GM23248 (cell line): ENCODE measurements around the gene KRTAP4-11. TPM values are rescaled to one million over a fixed set of nuclear protein-coding genes. Genes with fewer than 3 reads are reported as not detected.
"Not testable (repeated sequence)": the region's sequence is repeated elsewhere in the genome, so short reads cannot be mapped to it uniquely, and the experiment has no call there.

ENCODE experiments used
- DNase-seq: peaks from one replicate; pipeline ENCODE4 v3.0.0-alpha.2; 2015
- H2AFZ ChIP-seq: fragments of 200-600 bp; sonication (generic); 2 replicates; pipeline ENCODE4 v1.6.1; 2016; ENCODE audit warnings: antibody characterized with exemption
- H3F3A ChIP-seq: fragments of 200-600 bp; sonication (generic); 2 replicates; pipeline ENCODE4 v1.6.1; 2016; ENCODE audit warnings: mild to moderate bottlenecking, antibody characterized with exemption, mixed run types; ENCODE audit not compliant: insufficient read depth
- H3K27ac ChIP-seq: fragments of 200-600 bp; sonication (generic); 2 replicates; pipeline ENCODE4 v1.5.1; 2016; ENCODE audit warnings: mild to moderate bottlenecking
- H3K27me3 ChIP-seq: fragments of 200-600 bp; sonication (generic); replicated peaks from 2 replicates; pipeline ENCODE4 v1.6.1; 2016; ENCODE audit warnings: mild to moderate bottlenecking; ENCODE audit not compliant: insufficient read depth
- H3K36me3 ChIP-seq: fragments of 200-600 bp; sonication (generic); 2 replicates; pipeline ENCODE4 v1.6.1; 2016; ENCODE audit warnings: low read depth, mild to moderate bottlenecking
- H3K4me1 ChIP-seq: fragments of 200-600 bp; sonication (generic); 2 replicates; pipeline ENCODE4 v1.6.1; 2016; ENCODE audit warnings: mild to moderate bottlenecking; ENCODE audit not compliant: insufficient read depth
- H3K4me2 ChIP-seq: fragments of 200-600 bp; sonication (generic); one replicate; pipeline ENCODE4 v1.6.1; 2016; ENCODE audit warnings: mild to moderate bottlenecking; ENCODE audit not compliant: unreplicated experiment
- H3K4me3 ChIP-seq: fragments of 200-600 bp; sonication (generic); 2 replicates; pipeline ENCODE4 v1.5.1; 2016; ENCODE audit warnings: mild to moderate bottlenecking
- H3K79me2 ChIP-seq: fragments of 200-600 bp; sonication (generic); 2 replicates; pipeline ENCODE4 v1.6.1; 2016; ENCODE audit warnings: mild to moderate bottlenecking; ENCODE audit not compliant: insufficient read depth
- H3K9ac ChIP-seq: fragments of 200-600 bp; sonication (generic); 2 replicates; pipeline ENCODE4 v1.6.1; 2016; ENCODE audit warnings: mild to moderate bottlenecking
- H3K9me2 ChIP-seq: fragments of 200-600 bp; sonication (generic); 2 replicates; pipeline ENCODE4 v1.6.1; 2016; ENCODE audit warnings: mixed run types, mild to moderate bottlenecking, moderate library complexity; ENCODE audit not compliant: insufficient read depth
- H3K9me3 ChIP-seq: fragments of 200-600 bp; sonication (generic); one replicate; pipeline ENCODE4 v1.6.1; 2017; ENCODE audit warnings: low read depth
- H4K20me1 ChIP-seq: fragments of 200-600 bp; sonication (generic); 2 replicates; pipeline ENCODE4 v1.6.0; 2016; ENCODE audit not compliant: insufficient read depth
- EZH2 ChIP-seq: fragments of 200-600 bp; sonication (generic); IDR thresholded peaks from 2 replicates; pipeline ENCODE4 v1.6.1; 2018; ENCODE audit warnings: antibody characterized with exemption, mild to moderate bottlenecking; ENCODE audit not compliant: insufficient read depth, poor library complexity, severe bottlenecking
- EZH2phosphoT487 ChIP-seq: fragments of 200-600 bp; sonication (generic); IDR thresholded peaks from 2 replicates; pipeline ENCODE4 v1.6.1; 2018; ENCODE audit warnings: antibody characterized with exemption, moderate library complexity, mild to moderate bottlenecking, low read depth; ENCODE audit not compliant: insufficient read depth
- WGBS, 2 experiments: methylation state at CpG; one replicate each; pipeline ENCODE4 v1.1.6; 2015 to 2017; ENCODE audit warnings: low lambda C conversion rate in 2 of 2, low coverage in 1 of 2; ENCODE audit errors: missing lambda C conversion rate in 2 of 2; 5-methylcytosine and 5-hydroxymethylcytosine counted together
- in situ Hi-C: fragments of 300-500 bp; cut with MboI; formaldehyde crosslinking; loops from 2 replicates; pipeline ENCODE4 v1.15.0; 2020
- polyA plus RNA-seq: library from polyadenylated mRNA; unstranded; fragments of >200 nt; fragmentation: Nextera tagmentation; extraction: Ambion mirVana; gene quantifications from 2 replicates; pipeline ENCODE4 v1.2.1, GENCODE V29; 2016
- total RNA-seq: library from RNA; depleted of rRNA; stranded (reverse); fragments of >200 nt; shearing (Covaris generic); gene quantifications from 2 replicates; pipeline ENCODE4 v1.2.3, GENCODE V29; 2014

The KRTAP4-11 gene
- total and polyA plus RNA-seq, 2 experiments from 2014 or later: 0.29 TPM; not detected in 1

GRCh38 chr17:41153856-41154255, 35.7 kb upstream of the KRTAP4-11 start:
- H3K4me3 ChIP-seq: no peak overlapping the region
- no peaks in the 10 kb centered on the region for H3F3A ChIP-seq
- no peak overlapping the region for H3K9ac ChIP-seq
- no peaks in the 10 kb centered on the region for H3K4me1 ChIP-seq
- WGBS, 2 experiments: 64 to 65% methylated on average over 2 of the region's 2 CpGs
- in situ Hi-C loops: no loop called here
- H3K36me3 ChIP-seq: no peaks in the 10 kb centered on the region
- no peak overlapping the region for H3K4me2 ChIP-seq
- H4K20me1 ChIP-seq: no peaks in the 10 kb centered on the region
- H3K27ac ChIP-seq: no peak overlapping the region
- H3K27me3 ChIP-seq: no peaks in the 10 kb centered on the region
- DNase-seq: no peak
- no peaks in the 10 kb centered on the region for H3K9me2 ChIP-seq
- H3K79me2 ChIP-seq: no peaks in the 10 kb centered on the region
- no peak for TF ChIP-seq EZH2
- TF ChIP-seq EZH2phosphoT487: no peak
- no peak overlapping the region for H2AFZ ChIP-seq
- no peaks in the 10 kb centered on the region for H3K9me3 ChIP-seq

GRCh38 chr17:41151525-41151924, 33.4 kb upstream of the KRTAP4-11 start:
- Histone ChIP-seq H2AFZ (no peak overlapping the region), H3K27ac (no peak overlapping the region), H4K20me1 (no peaks in the 10 kb centered on the region), H3K27me3 (no peaks in the 10 kb centered on the region), H3K9me2 (no peaks in the 10 kb centered on the region), H3K4me2 (no peak overlapping the region), H3F3A (no peaks in the 10 kb centered on the region), H3K36me3 (no peaks in the 10 kb centered on the region), H3K4me3 (no peak overlapping the region), H3K9ac (no peak overlapping the region), H3K79me2 (no peaks in the 10 kb centered on the region), H3K4me1 (no peaks in the 10 kb centered on the region), H3K9me3 (no peaks in the 10 kb centered on the region)
- TF ChIP-seq EZH2: no peak
- TF ChIP-seq EZH2phosphoT487: no peak
- no peak for DNase-seq
- in situ Hi-C loops: no loop called here
- 73 to 76% methylated on average over 2 of the region's 2 CpGs for WGBS, 2 experiments

GRCh38 chr17:41150026-41150425, 31.9 kb upstream of the KRTAP4-11 start:
- TF ChIP-seq EZH2 (no peak), EZH2phosphoT487 (no peak)
- no peaks in the 10 kb centered on the region for H4K20me1 ChIP-seq
- no peak overlapping the region for H3K4me3 ChIP-seq
- H3K9me2 ChIP-seq: no peaks in the 10 kb centered on the region
- H3K27ac ChIP-seq: no peak overlapping the region
- no peaks in the 10 kb centered on the region for H3K27me3 ChIP-seq
- H3K36me3 ChIP-seq: no peaks in the 10 kb centered on the region
- no peak overlapping the region for H2AFZ ChIP-seq
- H3F3A ChIP-seq: no peaks in the 10 kb centered on the region
- H3K4me1 ChIP-seq: no peaks in the 10 kb centered on the region
- no peaks in the 10 kb centered on the region for H3K9me3 ChIP-seq
- H3K79me2 ChIP-seq: no peaks in the 10 kb centered on the region
- H3K4me2 ChIP-seq: no peak overlapping the region
- in situ Hi-C loops: no loop called here
- 88 to 92% methylated on average over 4 of the region's 4 CpGs for WGBS, 2 experiments
- DNase-seq: no peak
- H3K9ac ChIP-seq: no peak overlapping the region

GRCh38 chr17:41149652-41149985, 31.4 kb upstream of the KRTAP4-11 start, which contains the start of gene KRTAP4-5:
Gene KRTAP4-5, minus strand, starts transcription at chr17:41149825. Its CDS starts 58 bp downstream, at chr17:41149767.
- no peaks in the 10 kb centered on the region for H3K27me3 ChIP-seq
- no peaks in the 10 kb centered on the region for H3K9me2 ChIP-seq
- DNase-seq: no peak
- no peaks in the 10 kb centered on the region for H3K36me3 ChIP-seq
- 43 to 72% methylated on average over 2 of the region's 2 CpGs for WGBS, 2 experiments
- H3K9me3 ChIP-seq: no peaks in the 10 kb centered on the region
- TF ChIP-seq EZH2 (no peak), EZH2phosphoT487 (no peak)
- no peak within 1 kb of the TSS for H2AFZ ChIP-seq
- no peaks in the 10 kb centered on the region for H3F3A ChIP-seq
- no peak within 1 kb of the TSS for H3K4me3 ChIP-seq
- no peak within 1 kb of the TSS for H3K4me2 ChIP-seq
- no peak within 1 kb of the TSS for H3K9ac ChIP-seq
- no peaks in the 10 kb centered on the region for H4K20me1 ChIP-seq
- in situ Hi-C loops: no loop called here
- no peaks in the 10 kb centered on the region for H3K4me1 ChIP-seq
- H3K79me2 ChIP-seq: no peaks in the 10 kb centered on the region
- H3K27ac ChIP-seq: no peak within 1 kb of the TSS

GRCh38 chr17:41148971-41149651, 30.9 kb upstream of the KRTAP4-11 start:
- H3K9me3 ChIP-seq, H3K4me3 ChIP-seq, in situ Hi-C loops, H3K4me1 ChIP-seq, H3K4me2 ChIP-seq, H3K27me3 ChIP-seq, DNase-seq, H3K9me2 ChIP-seq, H3K27ac ChIP-seq, H3K9ac ChIP-seq, H3K36me3 ChIP-seq, H2AFZ ChIP-seq, H3K79me2 ChIP-seq, H4K20me1 ChIP-seq, H3F3A ChIP-seq: not testable (repeated sequence)
- 74 to 75% methylated on average over 10 of the region's 10 CpGs for WGBS, 2 experiments
